H1 (cell line): ENCODE measurements around the gene ACACB. TPM values are rescaled to one million over a fixed set of nuclear protein-coding genes. Genes with fewer than 3 reads are reported as not detected.
A peak's percentile ranks its signal among the peaks of the same experiment; 100 is the strongest.

Experiments used
- BACH1 ChIP-seq: IDR thresholded peaks from 2 replicates; pipeline ENCODE4 v1.6.1; 2012; ENCODE audit warnings: low read length, improper control_type of control experiment
- CEBPB ChIP-seq: IDR thresholded peaks from 2 replicates; pipeline ENCODE4 v1.6.1; 2012; ENCODE audit warnings: low read depth, low read length
- CHD2 ChIP-seq: IDR thresholded peaks from 2 replicates; pipeline ENCODE4 v1.6.1; 2012; ENCODE audit warnings: low read length, improper control_type of control experiment
- CREB1 ChIP-seq: IDR thresholded peaks from 2 replicates; pipeline ENCODE4 v1.6.1; 2012; ENCODE audit warnings: inconsistent platforms
- CTBP2 ChIP-seq: IDR thresholded peaks from 2 replicates; pipeline ENCODE4 v1.7.0; 2011; ENCODE audit warnings: borderline replicate concordance, mild to moderate bottlenecking, moderate library complexity, mixed read lengths, low read length; ENCODE audit not compliant: insufficient read depth, insufficient read length
- EZH2 ChIP-seq: fragments of 200-600 bp; sonication (generic); IDR thresholded peaks from 2 replicates; pipeline ENCODE4 v1.7.1; 2012; ENCODE audit warnings: low read depth, mild to moderate bottlenecking, moderate library complexity, low read length, inconsistent platforms; ENCODE audit not compliant: severe bottlenecking
- GABPA ChIP-seq: IDR thresholded peaks from 2 replicates; pipeline ENCODE4 v1.6.1; 2011; ENCODE audit warnings: mild to moderate bottlenecking, low read length, moderate library complexity, borderline replicate concordance; ENCODE audit not compliant: insufficient read depth
- HDAC2 ChIP-seq, 2 experiments: fragments of 300-600 bp in 1 of 2; sonication (generic) in 1 of 2; IDR thresholded peaks; 2 replicates each; pipeline ENCODE4 v1.6.1; 2011 to 2012; ENCODE audit warnings: low read depth in 2 of 2, low read length in 2 of 2, mild to moderate bottlenecking in 2 of 2, moderate library complexity in 2 of 2, borderline replicate concordance in 1 of 2, inconsistent platforms in 1 of 2
- HDAC6 ChIP-seq: IDR thresholded peaks from one replicate; pipeline ENCODE4 v1.7.1; 2012; ENCODE audit warnings: low read depth, mild to moderate bottlenecking, inconsistent platforms, low read length, moderate library complexity
- JUN ChIP-seq: IDR thresholded peaks from 2 replicates; pipeline ENCODE4 v1.6.1; 2011; ENCODE audit warnings: low read depth, mild to moderate bottlenecking, improper control_type of control experiment, low read length
- KDM4A ChIP-seq: IDR thresholded peaks from one replicate; pipeline ENCODE4 v1.7.1; 2012; ENCODE audit warnings: low read depth, mild to moderate bottlenecking, moderate library complexity, low read length, inconsistent platforms; ENCODE audit not compliant: severe bottlenecking
- NANOG ChIP-seq: IDR thresholded peaks from 2 replicates; pipeline ENCODE4 v1.6.1; 2011; ENCODE audit warnings: low read length, low read depth, mild to moderate bottlenecking, inconsistent platforms; ENCODE audit not compliant: insufficient read depth, poor library complexity, severe bottlenecking
- POLR2A ChIP-seq, 2 experiments: IDR thresholded peaks; 1 replicate in 1 of 2; 2 replicates in 1 of 2; pipeline ENCODE4 v1.6.1; 2011; ENCODE audit warnings: low read depth in 2 of 2, low read length in 2 of 2, mild to moderate bottlenecking in 2 of 2; ENCODE audit errors: control extremely low read depth in 1 of 2
- POLR2AphosphoS5 ChIP-seq: IDR thresholded peaks from 2 replicates; pipeline ENCODE4 v1.6.1; 2011; ENCODE audit warnings: low read depth, low read length
- POU5F1 ChIP-seq: IDR thresholded peaks from 2 replicates; pipeline ENCODE4 v1.6.1; 2011; ENCODE audit warnings: low read depth, mild to moderate bottlenecking, low read length, moderate library complexity
- RFX5 ChIP-seq: IDR thresholded peaks from 2 replicates; pipeline ENCODE4 v1.6.1; 2011; ENCODE audit warnings: low read depth, low read length, improper control_type of control experiment, borderline replicate concordance
- SAP30 ChIP-seq: fragments of 300-600 bp; sonication (generic); IDR thresholded peaks from 2 replicates; pipeline ENCODE4 v1.7.1; 2012; ENCODE audit warnings: low read length, moderate library complexity, mild to moderate bottlenecking, inconsistent platforms; ENCODE audit not compliant: insufficient read depth, insufficient replicate concordance
- SIRT6 ChIP-seq: IDR thresholded peaks from one replicate; pipeline ENCODE4 v1.7.1; 2012; ENCODE audit warnings: low read length, inconsistent platforms
- SP1 ChIP-seq: IDR thresholded peaks from 2 replicates; pipeline ENCODE4 v1.6.1; 2011; ENCODE audit warnings: low read depth, low read length
- TAF7 ChIP-seq: optimal IDR thresholded peaks from 2 replicates; pipeline ENCODE3; 2011; ENCODE audit warnings: low read depth, mild to moderate bottlenecking, inconsistent platforms, low read length, moderate library complexity, borderline replicate concordance
- TBP ChIP-seq: IDR thresholded peaks from 2 replicates; pipeline ENCODE4 v1.6.1; 2011; ENCODE audit warnings: low read depth, low read length, improper control_type of control experiment
- YY1 ChIP-seq: IDR thresholded peaks from 2 replicates; pipeline ENCODE4 v1.6.1; 2011; ENCODE audit warnings: low read depth, mild to moderate bottlenecking, low read length
- ZNF274 ChIP-seq: IDR thresholded peaks from 2 replicates; pipeline ENCODE4 v1.7.0; 2012; ENCODE audit warnings: low read length, borderline replicate concordance; ENCODE audit errors: extremely low read depth
- polyA plus RNA-seq, 7 experiments: library from polyadenylated mRNA; depleted of rRNA in 3 of 7; stranded (reverse) in 5 of 7; unstranded in 2 of 7; fragments of >200 nt in 5 of 7; fragments of 200-250 nt in 2 of 7; gene quantifications; 1 replicate in 5 of 7; 2 replicates in 1 of 7; 4 replicates in 1 of 7; pipeline versions ENCODE4 v1.2.1 to v1.2.3, GENCODE V29; 2011 to 2013; ENCODE audit warnings: missing spikeins in 2 of 7, mixed read lengths in 2 of 7
- total RNA-seq: library from RNA; stranded (reverse); fragmentation: NEBNext Ultra II Directional; extraction: Animal tissue kit (Norgen Biotek cat#: 25700); gene quantifications from 2 replicates; pipeline ENCODE4 v1.2.1, GENCODE V29; 2021
- TF ChIP-seq, protein P1 (sequence below): IDR thresholded peaks from 2 replicates; pipeline ENCODE4 v1.6.1; 2012; ENCODE audit warnings: inconsistent platforms

Gene ACACB
- total and polyA plus RNA-seq, 2 of the 8 experiments (the other 6 are each of a cell fraction or from before 2014, with no cell fraction given), result 5.8 to 15.3 TPM

DNA sequence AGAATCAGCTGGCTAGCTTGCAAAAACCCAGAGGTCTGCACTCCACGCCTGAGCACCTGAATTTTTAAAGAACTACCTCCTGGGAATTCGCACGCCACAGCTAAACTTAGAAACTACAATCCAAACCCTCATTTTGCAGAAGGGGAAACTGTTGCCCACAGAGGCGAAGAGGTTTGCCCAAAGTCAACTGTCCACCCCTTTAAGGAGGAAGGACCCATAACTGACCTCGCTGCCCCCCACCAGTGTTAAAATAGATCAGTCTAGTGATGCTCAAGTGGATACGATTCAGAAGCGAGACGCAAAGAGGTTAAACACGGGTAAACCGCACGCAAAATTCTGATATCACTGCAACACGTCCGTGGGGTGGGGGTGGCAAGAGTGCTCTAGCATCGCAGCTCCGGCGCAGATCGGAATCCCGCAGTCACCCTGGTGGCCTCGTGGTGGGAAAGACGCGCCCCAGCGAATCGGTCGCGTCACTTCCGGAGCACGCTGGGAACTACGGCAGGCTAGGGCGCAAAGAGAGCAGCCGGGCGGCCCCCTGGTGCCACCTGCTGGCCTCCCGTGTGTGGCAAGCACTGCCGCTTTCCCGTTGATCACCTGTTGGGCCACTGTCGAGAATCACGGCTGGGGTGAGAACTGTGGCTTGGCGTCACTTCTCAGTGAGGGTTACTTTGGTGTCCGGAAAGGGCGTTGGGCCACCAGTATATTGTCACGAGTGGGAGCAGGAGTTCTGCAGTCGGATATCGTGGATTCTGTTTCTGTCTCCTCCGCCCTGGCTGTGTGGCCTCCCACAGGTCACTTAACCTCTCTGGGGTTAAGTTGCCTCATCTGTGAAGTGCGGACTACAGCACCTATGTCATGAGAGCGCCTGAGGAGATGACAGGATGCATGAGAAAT lies 23.1 kb upstream of the ACACB start, which contains the start of gene ALKBH2 (continued):
- TF ChIP-seq JUN (no peak), HDAC6 (no peak), TAF7 (peak; percentile 98), YY1 (0 out of 2 replicates have a peak, but pooled peaks have one; percentile 45), RFX5 (no peak), HDAC2 (IDR thresholded peaks at IDR 0.05; ENCODE audit: borderline replicate concordance in 1 of 2, low read depth in 2 of 2, low read length in 2 of 2) (peak; percentile 34 to 84; a peak in 1 of 4 replicates), KDM4A (no peak), POLR2A (IDR thresholded peaks at IDR 0.05; ENCODE audit: control extremely low read depth in 1 of 2, low read depth in 2 of 2, low read length in 2 of 2) (peak; percentile 61 to 94), POLR2AphosphoS5 (peak; percentile 99), CTBP2 (no peak), CREB1 (peak; percentile 95), NANOG (peak; percentile 43), SP1 (0 out of 2 replicates have a peak, but pooled peaks have one; percentile 39), GABPA (peak; percentile 87), POU5F1 (no peak), CEBPB (peak; percentile 30; the same call in 1 of the 2 replicates), SIRT6 (no peak), TBP (peak; percentile 79; the same call in 1 of the 2 replicates), SAP30 (no peak), CHD2 (peak; percentile 92), EZH2 (no peak), BACH1 (peak; percentile 47; the same call in 1 of the 2 replicates), ZNF274 (no peak)
- TF ChIP-seq, protein P1, sequence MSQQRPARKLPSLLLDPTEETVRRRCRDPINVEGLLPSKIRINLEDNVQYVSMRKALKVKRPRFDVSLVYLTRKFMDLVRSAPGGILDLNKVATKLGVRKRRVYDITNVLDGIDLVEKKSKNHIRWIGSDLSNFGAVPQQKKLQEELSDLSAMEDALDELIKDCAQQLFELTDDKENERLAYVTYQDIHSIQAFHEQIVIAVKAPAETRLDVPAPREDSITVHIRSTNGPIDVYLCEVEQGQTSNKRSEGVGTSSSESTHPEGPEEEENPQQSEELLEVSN, result peak; percentile 99
